IPS DF 19.7 (cell line): Measurements from ENCODE around the gene SCAMP4.

Experiments
- DNase-seq: peaks from one replicate; pipeline ENCODE4 v3.0.0-alpha.2; 2013; ENCODE audit warnings: low read depth, low spot score

The SCAMP4 gene

GRCh38 chr19:1938071-1938470 lies 32.9 kb downstream of the SCAMP4 start:
- no peak for DNase-seq

DNA sequence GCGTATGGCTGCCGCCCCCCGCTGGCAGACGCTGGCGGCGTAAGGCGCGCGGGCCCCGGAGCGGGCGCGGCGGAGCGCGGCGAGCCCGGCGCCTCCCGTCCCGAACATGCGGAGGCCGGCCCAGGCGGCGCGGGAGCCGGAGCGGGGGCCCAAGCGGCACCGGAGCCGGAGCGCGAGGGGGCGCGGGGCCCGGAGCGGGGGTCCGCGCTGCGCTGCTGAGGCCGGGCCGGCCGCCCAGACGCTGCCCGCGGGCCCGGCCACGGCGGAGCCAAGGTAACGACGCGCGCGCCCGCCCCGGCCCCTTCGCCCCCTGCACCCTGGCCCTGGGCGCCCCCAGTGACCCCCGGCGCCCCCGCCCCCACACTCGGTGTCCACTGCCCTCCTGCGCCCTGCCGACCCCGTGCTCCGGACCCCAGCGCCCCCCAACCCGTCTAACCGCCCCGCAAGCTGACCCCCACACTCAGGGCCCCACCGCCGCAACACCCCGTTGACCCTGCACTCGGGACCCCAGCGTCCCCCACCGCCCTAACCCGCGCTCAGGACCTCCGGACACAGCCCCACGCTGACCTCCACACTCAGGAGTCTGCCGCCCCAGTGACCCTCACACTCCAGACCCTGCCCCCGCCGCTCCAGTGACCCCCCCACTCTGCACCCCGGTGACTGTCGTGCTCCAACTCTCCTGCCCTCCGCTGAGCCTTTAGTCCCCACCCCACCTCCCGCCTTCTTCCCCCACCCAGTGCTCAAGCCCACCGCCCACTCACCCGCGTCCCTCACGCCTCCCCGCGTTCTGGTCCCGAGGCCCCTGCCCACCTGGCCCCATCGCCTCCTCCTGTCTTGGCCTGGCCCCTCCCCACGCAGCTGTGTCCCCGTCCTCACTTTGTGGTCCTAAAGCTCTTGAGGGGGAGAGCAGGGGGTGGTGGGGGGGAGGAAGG lies 36.2 kb downstream of the SCAMP4 start, which contains the start of gene CSNK1G2:
Gene CSNK1G2, plus strand, starts transcription at position 27 of the 932 bp plus-strand sequence. CDS start 28,601 bp downstream, outside the sequence.
- no peak for DNase-seq

DNA sequence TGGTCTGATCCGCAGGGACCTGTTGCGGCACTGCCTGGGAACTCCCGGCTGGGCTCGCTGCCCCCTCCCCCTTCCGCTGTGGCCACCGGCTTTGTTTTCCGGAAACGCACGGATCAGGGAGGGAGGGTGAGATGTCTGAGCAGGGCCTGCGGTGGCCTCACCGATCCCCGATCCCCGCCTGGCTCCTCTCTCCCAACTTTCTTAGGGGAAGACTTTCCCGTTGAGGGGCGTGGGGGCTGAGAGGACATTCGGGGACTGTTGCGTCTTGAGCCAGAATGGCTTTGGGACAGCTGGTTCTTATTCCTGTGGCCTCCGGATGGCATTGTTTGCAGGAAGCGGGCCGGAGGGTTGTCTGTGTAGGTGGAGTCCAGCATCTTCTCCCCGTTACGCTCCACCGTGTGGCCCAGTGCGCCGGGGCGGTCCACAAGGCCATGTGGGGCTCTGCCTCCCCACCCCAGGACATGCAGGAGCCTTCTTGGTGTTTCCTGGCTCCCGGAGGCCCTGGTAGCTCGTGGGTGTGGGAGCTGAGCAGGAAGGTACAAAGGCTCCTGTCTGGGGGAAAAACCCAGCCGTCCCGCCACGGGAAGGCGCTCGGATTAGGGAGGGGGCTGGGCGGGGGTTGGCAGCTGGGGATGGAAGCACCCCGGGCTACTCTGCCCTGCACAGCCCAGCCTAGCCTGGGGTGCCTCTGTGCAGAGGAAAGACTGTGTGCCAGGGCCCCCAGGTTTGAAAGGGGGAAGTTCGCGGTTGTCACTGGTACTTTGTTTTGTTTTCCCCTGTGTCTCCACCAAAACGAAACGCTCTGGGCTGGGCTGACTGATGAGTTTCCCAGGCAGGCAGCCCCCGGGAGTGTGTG lies 37.1 kb downstream of the SCAMP4 start:
- no peak for DNase-seq

DNA sequence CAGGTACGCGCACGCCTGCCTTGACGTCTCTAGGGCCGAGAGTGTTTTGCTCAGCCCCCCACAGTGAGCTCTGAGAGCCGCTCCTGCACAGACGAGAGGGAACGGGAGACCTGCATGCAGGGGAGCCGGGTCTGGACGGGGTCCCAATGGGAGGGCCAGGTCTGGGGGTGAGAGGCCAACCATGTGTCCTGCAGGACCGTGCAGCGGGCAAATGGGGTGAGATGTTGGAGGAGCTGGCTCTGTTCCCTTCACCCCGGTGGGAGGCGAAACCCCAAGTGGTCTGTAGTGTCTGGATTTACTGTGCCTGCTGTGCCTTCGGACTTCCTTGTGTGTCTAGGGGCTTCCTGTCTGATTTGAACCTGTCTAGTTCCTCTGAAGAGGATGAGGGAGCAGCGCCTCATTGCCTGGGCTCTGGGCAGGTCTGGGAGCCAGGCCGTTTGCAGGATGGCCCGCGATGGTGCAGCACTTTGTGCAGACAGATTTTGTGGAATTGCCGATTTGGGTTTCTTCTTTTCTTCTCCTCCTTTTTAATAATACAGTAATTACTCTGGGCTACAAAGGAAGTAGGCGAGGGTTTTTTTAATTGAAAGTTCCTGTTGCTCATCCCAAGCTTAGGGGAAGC lies 37.8 kb downstream of the SCAMP4 start:
- DNase-seq = no peak

DNA sequence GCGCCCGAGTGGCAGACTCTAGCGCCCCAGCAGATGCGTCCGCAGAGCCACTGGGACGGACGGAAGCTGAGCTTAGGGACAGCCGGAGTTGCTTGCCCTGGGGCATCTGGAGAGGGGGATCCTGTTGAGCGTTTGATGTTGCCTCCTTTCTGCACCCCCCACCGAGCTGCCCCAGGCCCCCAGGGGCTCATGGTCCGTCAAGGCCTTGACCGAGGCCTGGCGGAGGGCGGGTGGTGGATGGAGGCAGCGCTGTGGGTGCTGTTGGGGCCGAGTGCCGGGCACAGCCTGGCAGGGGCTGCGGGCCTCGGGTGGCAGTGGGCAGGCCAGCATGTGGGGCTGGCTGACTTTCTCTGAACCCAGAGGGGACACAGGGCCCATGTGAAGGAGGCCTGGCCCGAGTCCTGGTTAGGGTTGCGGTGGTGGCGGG lies 38.5 kb downstream of the SCAMP4 start:
- DNase-seq = no peak

GRCh38 chr19:1944088-1944915 lies 39.1 kb downstream of the SCAMP4 start:
- DNase-seq = no peak

GRCh38 chr19:1944916-1945561 lies 39.8 kb downstream of the SCAMP4 start:
- no peak for DNase-seq

DNA sequence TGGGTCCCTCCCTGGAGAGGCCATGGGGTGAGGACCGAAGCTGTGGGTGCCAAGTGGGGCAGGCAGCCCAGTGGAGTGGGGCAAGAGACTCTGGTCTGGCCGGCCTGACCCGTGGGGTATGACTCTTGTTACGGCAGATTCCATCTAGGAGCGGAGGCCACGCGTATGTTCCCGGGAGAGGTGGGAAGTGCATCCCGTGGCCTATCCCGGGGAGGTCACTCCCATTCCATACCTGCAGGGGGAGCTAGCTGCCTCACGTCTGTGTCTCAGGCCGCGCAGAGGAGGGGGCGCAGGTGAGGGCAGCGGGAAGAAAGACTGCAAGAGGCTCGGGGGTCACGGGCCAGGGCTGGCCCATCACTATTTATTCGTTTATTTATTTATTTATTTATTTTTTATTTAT lies 40.7 kb downstream of the SCAMP4 start:
- no peak for DNase-seq

DNA sequence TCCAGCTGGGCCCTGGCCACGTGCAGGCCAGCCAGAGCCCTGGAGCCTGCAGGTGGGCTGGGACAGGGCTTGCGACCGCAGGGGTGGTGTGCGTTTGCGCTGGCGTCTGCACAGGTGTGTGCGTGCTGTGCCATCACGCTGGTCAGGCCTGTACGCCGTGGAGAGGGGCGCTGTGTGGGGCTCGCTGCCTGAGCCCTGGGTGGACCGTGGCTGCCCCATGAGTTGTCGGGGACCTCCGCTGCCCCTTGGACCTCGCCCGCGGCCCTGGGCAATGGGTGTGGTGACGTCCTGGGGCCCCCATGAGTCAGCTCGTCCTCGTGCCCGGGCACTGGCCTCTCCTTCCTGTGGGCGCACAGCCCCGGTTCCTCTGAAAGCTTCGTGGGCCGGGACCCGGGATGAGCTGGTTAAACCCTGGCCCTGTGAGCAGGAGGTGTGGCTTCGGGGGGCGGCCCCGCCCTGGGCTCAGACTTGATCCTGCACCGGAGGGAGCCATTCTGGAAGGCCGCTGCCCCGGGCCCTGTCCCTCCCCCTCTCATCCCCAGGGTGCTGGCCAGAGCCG lies 42.5 kb downstream of the SCAMP4 start:
- DNase-seq = no peak

- no peak for DNase-seq
Observed at GRCh38 chr19:1949304-1950101, 44.3 kb downstream of the SCAMP4 start.

- DNase-seq = no peak
Observed at GRCh38 chr19:1950640-1951039, 45.4 kb downstream of the SCAMP4 start.

- DNase-seq = no peak
Observed at GRCh38 chr19:1952635-1953034, 47.4 kb downstream of the SCAMP4 start.

GRCh38 chr19:1953037-1953436 lies 47.8 kb downstream of the SCAMP4 start:
- DNase-seq = no peak

- no peak for DNase-seq
Observed at GRCh38 chr19:1953441-1954094, 48.4 kb downstream of the SCAMP4 start.

DNA sequence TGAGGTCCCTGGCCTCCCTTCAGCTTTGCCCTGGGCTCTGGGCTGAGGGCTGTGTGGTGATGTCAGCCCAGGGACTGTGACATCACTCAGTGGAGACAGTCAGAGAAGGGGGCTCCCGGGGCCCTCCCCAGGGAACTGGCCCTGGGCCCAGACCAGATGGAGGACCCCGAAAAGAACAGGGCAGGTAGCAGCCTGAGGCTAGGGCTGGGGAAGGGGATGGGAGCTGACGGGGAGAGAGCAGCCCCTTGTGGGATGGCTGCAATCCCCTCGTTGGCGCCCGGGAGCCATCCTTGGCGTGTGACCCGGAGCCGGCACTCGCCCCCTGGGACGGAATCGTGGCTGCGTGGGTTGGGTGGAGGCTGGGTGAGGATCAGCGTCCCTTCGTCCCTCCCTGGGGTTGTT lies 49.3 kb downstream of the SCAMP4 start:
- DNase-seq = no peak

GRCh38 chr19:1955171-1956121 lies 50.2 kb downstream of the SCAMP4 start:
- no peak for DNase-seq

- DNase-seq = no peak
Observed at GRCh38 chr19:1956122-1956494, 50.9 kb downstream of the SCAMP4 start.
